SU-DHL-6 (cell line): ENCODE data around the gene SLCO3A1.
A peak's percentile ranks its signal among the peaks of the same experiment; 100 is the strongest.

ENCODE experiments used
- H2AFZ ChIP-seq: fragments of 200-600 bp; sonication (generic); 2 replicates; pipeline ENCODE4 v1.6.1; 2014; ENCODE audit warnings: low read depth, mild to moderate bottlenecking, moderate library complexity, mixed read lengths, antibody characterized with exemption, low read length; ENCODE audit not compliant: severe bottlenecking
- H3F3A ChIP-seq: fragments of 200-600 bp; shearing (Covaris generic); 2 replicates; pipeline ENCODE4 v1.6.0; 2016; ENCODE audit warnings: antibody characterized with exemption, mild to moderate bottlenecking; ENCODE audit not compliant: insufficient read depth
- H3K27ac ChIP-seq: fragments of 200-600 bp; sonication (generic); 2 replicates; pipeline ENCODE4 v1.5.1; 2016; ENCODE audit warnings: low read depth, mild to moderate bottlenecking, low read length, moderate library complexity, mixed read lengths
- H3K27me3 ChIP-seq: fragments of 200-600 bp; sonication (generic), shearing (Covaris generic); 2 replicates; pipeline ENCODE4 v1.6.0; 2014; ENCODE audit warnings: mild to moderate bottlenecking, low read length
- H3K36me3 ChIP-seq: fragments of 200-600 bp; sonication (generic); 2 replicates; pipeline ENCODE4 v1.6.1; 2014; ENCODE audit warnings: mild to moderate bottlenecking, low read length, mixed read lengths
- H3K4me2 ChIP-seq: fragments of 300-600, 200-600 bp; shearing (Covaris generic), sonication (generic); 2 replicates; pipeline ENCODE4 v1.6.0; 2014; ENCODE audit warnings: low read length, low read depth, mild to moderate bottlenecking; ENCODE audit not compliant: poor library complexity, severe bottlenecking
- H3K4me3 ChIP-seq: fragments of 200-600 bp; sonication (generic); 2 replicates; pipeline ENCODE4 v1.5.1; 2014; ENCODE audit warnings: antibody characterized with exemption, low read length, mild to moderate bottlenecking, mixed read lengths; ENCODE audit not compliant: insufficient read depth, poor library complexity, severe bottlenecking
- H3K79me2 ChIP-seq: fragments of 200-600 bp; sonication (generic); 2 replicates; pipeline ENCODE4 v1.6.1; 2014; ENCODE audit warnings: mild to moderate bottlenecking, low read length, moderate library complexity; ENCODE audit not compliant: insufficient read depth
- H3K9ac ChIP-seq: fragments of 200-600 bp; sonication (generic); 2 replicates; pipeline ENCODE4 v1.7.0; 2014; ENCODE audit warnings: mild to moderate bottlenecking, low read length
- H3K9me2 ChIP-seq: fragments of 200-600 bp; sonication (generic); replicated peaks from 2 replicates; pipeline ENCODE4 v1.6.1; 2014; ENCODE audit warnings: low read length; ENCODE audit not compliant: insufficient read depth
- H3K9me3 ChIP-seq: fragments of 200-600 bp; sonication (generic); 2 replicates; pipeline ENCODE4 v1.6.1; 2014; ENCODE audit warnings: low read length, mixed read lengths; ENCODE audit not compliant: insufficient read depth
- H4K20me1 ChIP-seq: fragments of 200-600 bp; sonication (generic); 2 replicates; pipeline ENCODE4 v1.6.1; 2014; ENCODE audit warnings: low read depth, mild to moderate bottlenecking, antibody characterized with exemption, low read length, moderate library complexity, mixed read lengths
- EZH2phosphoT487 ChIP-seq: fragments of 200-600 bp; sonication (generic), shearing (Covaris generic); conservative IDR thresholded peaks from 2 replicates; pipeline ENCODE4 v1.6.1; 2018; ENCODE audit warnings: mild to moderate bottlenecking, antibody characterized with exemption, low read length, moderate library complexity, mixed read lengths
- TF ChIP-seq, protein P1 (sequence below): fragments of 200-600 bp; sonication (generic); IDR thresholded peaks from one replicate; pipeline ENCODE4 v1.5.1; 2017; ENCODE audit warnings: antibody characterized with exemption, mild to moderate bottlenecking, low read length, moderate library complexity; ENCODE audit not compliant: insufficient read depth, poor library complexity, severe bottlenecking

Gene SLCO3A1

DNA sequence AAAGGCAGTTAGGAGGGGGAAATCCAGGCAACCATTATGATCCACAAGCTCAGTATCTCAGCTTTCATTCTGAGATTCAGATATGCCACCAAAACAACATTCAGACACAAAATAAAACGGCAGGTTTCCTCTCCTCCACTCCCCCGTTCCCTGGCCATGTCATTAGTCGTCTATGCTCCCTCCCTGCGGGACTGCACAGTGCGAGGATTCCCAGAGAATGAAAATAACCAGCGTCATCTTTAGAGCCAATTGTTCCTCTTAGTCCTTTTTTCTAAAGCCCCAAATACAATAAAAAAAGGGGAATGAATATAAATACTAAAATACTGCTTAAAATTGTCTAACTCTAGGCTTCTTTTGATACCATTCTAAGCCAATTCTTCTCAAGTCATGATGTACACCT lies 7.8 kb upstream of the SLCO3A1 start:
- no peaks in the 10 kb centered on the region for H3K79me2 ChIP-seq
- no peak overlapping the region for H3K9ac ChIP-seq
- H3K27ac ChIP-seq, result no peak overlapping the region
- no peak overlapping the region for H2AFZ ChIP-seq
- H3K27me3 ChIP-seq, result no peaks in the 10 kb centered on the region
- H3K36me3 ChIP-seq, result no peaks in the 10 kb centered on the region
- no peak overlapping the region for H3K4me2 ChIP-seq
- H3K9me3 ChIP-seq, result no peaks in the 10 kb centered on the region
- no peaks in the 10 kb centered on the region for H4K20me1 ChIP-seq
- TF ChIP-seq EZH2phosphoT487, result no peak
- TF ChIP-seq, protein P1, sequence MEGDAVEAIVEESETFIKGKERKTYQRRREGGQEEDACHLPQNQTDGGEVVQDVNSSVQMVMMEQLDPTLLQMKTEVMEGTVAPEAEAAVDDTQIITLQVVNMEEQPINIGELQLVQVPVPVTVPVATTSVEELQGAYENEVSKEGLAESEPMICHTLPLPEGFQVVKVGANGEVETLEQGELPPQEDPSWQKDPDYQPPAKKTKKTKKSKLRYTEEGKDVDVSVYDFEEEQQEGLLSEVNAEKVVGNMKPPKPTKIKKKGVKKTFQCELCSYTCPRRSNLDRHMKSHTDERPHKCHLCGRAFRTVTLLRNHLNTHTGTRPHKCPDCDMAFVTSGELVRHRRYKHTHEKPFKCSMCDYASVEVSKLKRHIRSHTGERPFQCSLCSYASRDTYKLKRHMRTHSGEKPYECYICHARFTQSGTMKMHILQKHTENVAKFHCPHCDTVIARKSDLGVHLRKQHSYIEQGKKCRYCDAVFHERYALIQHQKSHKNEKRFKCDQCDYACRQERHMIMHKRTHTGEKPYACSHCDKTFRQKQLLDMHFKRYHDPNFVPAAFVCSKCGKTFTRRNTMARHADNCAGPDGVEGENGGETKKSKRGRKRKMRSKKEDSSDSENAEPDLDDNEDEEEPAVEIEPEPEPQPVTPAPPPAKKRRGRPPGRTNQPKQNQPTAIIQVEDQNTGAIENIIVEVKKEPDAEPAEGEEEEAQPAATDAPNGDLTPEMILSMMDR, result no peak
- 0 out of 2 replicates have a peak, but pooled peaks cover 3% of the 10 kb centered on the region for H3K9me2 ChIP-seq
- H3K4me3 ChIP-seq, result no peak overlapping the region
- no peaks in the 10 kb centered on the region for H3F3A ChIP-seq

DNA sequence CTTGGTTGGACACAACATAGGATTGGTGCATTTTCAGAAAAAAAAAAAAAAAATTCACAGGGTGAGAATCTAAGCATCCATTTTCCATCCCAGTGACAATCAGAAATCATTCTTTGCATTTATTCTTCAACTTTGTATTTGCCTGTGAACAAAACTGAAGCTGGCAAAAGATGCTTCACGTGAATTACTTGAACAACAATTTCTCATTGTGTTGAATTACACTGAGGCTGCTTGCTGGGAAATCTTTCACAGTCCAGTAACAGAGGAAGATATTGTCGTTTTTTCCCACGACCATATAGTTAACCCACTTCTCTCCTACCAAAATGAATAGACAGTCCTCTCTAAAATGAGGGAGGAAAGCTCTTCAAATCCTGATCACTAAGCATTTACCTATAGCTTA lies 4.3 kb upstream of the SLCO3A1 start:
- H4K20me1 ChIP-seq, result no peaks in the 10 kb centered on the region
- H3F3A ChIP-seq, result peaks cover 1% of the 10 kb centered on the region
- no peaks in the 10 kb centered on the region for H3K79me2 ChIP-seq
- H3K9me3 ChIP-seq, result no peaks in the 10 kb centered on the region
- H3K9me2 ChIP-seq, result no peaks in the 10 kb centered on the region
- no peak overlapping the region for H3K27ac ChIP-seq
- H3K4me3 ChIP-seq, result no peak overlapping the region
- TF ChIP-seq, protein P1, result no peak
- no peak for TF ChIP-seq EZH2phosphoT487
- H3K9ac ChIP-seq, result no peak overlapping the region
- no peak overlapping the region for H2AFZ ChIP-seq
- no peak overlapping the region for H3K4me2 ChIP-seq
- H3K27me3 ChIP-seq, result no peaks in the 10 kb centered on the region
- no peaks in the 10 kb centered on the region for H3K36me3 ChIP-seq

DNA sequence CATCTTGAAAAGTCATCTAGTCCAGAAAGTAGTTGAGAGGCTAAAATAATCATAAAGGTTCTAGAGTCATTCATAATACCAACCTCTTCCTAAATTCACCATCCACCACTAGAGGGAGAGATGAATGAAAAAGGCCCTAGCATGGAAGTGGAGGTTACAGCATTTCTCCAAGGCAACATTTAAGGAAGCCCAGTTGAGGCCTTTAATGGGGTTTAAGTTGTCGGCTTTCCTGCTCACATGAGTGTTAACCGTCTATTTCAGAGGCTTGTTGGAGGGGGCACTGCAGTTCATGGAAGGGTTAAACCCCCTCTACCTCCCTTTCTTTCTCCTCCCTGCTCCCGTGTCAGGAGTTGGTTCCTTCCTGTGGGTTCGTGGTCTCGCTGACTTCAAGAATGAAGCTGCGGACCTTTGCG lies 3.8 kb upstream of the SLCO3A1 start:
- Histone ChIP-seq H3K9ac (no peak overlapping the region), H3K27ac (no peak overlapping the region), H3K4me2 (no peak overlapping the region), H4K20me1 (no peaks in the 10 kb centered on the region), H3K36me3 (no peaks in the 10 kb centered on the region), H3K9me2 (no peaks in the 10 kb centered on the region), H3F3A (peaks cover 6% of the 10 kb centered on the region), H2AFZ (no peak overlapping the region), H3K27me3 (no peaks in the 10 kb centered on the region), H3K79me2 (no peaks in the 10 kb centered on the region), H3K9me3 (no peaks in the 10 kb centered on the region), H3K4me3 (no peak overlapping the region)
- TF ChIP-seq, protein P1, result peak; percentile 38
- no peak for TF ChIP-seq EZH2phosphoT487
